IPS DF 4.7 (cell line): Measurements from ENCODE around the gene IGF2BP3.
"Not testable (repeated sequence)": the region's sequence is repeated elsewhere in the genome, so short reads cannot be mapped to it uniquely, and the experiment has no call there.

Source experiments
- DNase-seq: peaks from one replicate; pipeline ENCODE4 v3.0.0-alpha.2; 2013; ENCODE audit warnings: low spot score; ENCODE audit errors: extremely low read depth

Gene IGF2BP3

GRCh38 chr7:23470330-23471105, at the start of gene IGF2BP3:
TSS of gene IGF2BP3 (minus strand) at chr7:23470491. CDS start at chr7:23470110, 381 bp downstream.
- DNase-seq = peak; percentile 86

GRCh38 chr7:23514755-23515154, 44.5 kb upstream of the IGF2BP3 start:
- DNase-seq = no peak

DNA sequence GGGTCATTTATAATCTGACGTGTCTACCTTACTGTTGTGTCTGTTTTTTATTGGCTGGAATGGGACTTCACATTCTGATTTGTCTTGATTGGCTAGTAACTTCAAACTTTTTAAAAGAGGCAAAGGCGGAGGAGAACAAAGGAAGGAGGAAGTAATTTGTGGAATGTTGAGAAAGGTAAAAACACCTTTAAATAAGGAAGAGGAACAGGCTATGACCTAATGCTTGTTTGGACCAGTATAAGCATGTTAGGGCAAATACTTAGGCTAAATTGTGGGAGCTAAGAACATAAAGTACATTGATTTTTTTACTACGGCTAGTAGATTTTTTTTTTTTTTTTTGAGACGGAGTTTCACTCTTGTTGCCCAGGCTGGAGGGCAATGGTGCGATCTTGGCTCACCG, 43.5 kb upstream of the IGF2BP3 start:
- DNase-seq = not testable (repeated sequence)

DNA sequence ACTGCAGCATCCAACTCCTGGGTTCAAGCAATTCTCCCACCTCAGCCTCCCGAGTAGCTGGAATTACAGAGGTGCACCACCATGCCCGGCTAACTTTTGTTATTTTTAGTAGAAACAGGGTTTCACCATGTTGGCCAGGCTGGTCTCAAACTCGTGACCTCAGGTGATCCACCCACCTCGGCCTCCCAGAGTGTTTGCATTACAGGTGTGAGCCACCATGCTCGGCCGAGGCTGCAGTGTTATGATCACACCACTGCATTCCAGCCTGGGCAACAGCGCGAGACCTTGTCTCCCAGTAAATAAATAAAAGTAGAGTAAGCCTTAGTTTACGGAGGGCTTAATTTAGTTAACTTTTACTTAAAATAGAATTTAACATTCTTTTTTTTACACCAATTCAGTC, 23.7 kb upstream of the IGF2BP3 start:
- no peak for DNase-seq

DNA sequence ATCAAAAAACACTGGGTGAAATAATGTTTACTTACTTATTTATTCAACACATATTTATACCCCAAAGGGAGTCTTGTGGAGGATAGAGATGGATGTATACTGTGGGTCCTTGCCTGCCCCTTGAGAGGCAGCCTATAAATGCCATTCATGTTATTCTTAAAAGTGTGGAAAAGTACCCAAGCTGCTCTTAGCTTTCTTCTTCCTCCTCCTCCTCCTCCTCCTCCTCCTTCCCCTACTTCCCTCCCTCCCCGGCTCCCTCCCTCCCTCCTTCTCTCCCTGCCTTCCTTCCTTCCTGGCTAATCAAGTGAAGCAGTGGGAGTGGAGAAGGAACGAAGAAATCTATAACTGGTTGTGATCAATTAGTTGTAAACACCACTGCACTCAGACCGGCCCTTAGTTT, 21.2 kb upstream of the IGF2BP3 start:
- no peak for DNase-seq

- no peak for DNase-seq
Observed at GRCh38 chr7:23490357-23491135, 20.3 kb upstream of the IGF2BP3 start.

DNA sequence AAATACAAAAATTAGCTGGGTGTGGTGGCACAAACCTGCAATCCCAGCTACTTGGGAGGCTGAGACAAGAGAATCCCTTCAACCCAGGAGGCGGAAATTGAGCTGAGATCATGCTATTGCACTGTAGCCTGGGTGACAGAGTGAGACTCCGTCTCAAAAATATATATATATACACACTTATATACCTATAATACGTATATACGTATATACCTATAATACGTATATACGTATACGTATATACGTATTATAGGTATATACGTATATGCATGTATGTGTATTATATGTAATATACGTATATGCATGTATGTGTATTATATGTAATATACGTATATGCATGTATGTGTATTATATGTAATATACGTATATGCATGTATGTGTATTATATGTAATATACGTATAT, 18.4 kb upstream of the IGF2BP3 start:
- DNase-seq = not testable (repeated sequence)

- no peak for DNase-seq
Observed at GRCh38 chr7:23487670-23488069, 17.4 kb upstream of the IGF2BP3 start.

GRCh38 chr7:23486002-23486773, 15.9 kb upstream of the IGF2BP3 start:
- DNase-seq = no peak

GRCh38 chr7:23482686-23483085, 12.4 kb upstream of the IGF2BP3 start:
- no peak for DNase-seq

- DNase-seq = no peak
Observed at GRCh38 chr7:23477962-23478866, 7.9 kb upstream of the IGF2BP3 start.

- no peak for DNase-seq
Observed at GRCh38 chr7:23477157-23477499, 6.8 kb upstream of the IGF2BP3 start.

DNA sequence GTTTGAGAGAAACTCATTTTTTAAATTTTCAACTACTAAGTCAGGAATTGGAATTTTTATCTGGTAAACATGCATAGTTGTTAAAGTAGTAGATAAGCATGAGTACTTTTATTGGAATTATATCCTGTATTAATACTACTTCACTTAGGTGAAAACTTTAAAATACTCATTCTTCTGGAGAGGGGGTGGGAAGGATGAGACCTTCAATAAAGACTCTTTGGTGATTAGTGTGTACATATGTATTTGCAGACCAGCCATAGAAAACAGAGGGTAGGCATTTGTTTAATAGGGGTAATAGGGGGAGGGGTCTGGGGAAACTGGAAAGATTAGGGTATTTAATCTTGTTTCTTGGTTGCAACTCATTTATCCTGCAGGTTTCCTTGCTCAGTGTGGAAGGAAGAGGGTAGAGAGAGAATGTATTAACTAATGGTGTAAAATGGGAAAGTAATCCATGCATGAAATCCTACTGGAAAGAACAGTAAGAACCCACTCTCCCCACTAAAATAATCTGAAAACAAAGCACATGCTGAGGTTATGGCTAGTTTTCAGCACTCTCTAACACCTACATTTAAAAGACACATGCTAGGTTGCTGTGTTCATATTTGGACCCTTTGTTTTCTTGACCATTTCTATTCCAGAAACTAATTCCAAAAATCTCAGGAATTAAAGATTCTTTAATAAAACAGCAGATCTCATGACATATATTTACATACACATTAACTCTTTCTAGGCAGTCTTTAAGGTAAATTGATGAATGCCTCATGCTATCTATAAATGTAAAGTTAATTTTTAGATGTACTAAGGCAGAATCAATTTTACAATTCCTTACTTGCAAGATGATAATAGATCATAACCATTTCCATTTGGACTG, 6.2 kb upstream of the IGF2BP3 start:
- DNase-seq = no peak

DNA sequence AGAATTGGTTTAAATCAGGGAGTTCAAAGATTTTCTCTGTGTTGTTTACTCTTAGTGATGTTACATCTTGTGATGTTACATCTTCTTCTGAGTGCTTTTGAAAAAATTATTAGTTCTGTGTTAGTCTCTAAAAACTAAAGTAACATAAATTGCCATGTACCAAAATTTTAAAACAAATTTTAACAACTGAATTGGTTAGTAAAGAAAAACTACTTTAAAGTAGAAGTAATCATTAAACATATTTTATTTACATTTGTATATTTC, 5.2 kb upstream of the IGF2BP3 start:
- no peak for DNase-seq

DNA sequence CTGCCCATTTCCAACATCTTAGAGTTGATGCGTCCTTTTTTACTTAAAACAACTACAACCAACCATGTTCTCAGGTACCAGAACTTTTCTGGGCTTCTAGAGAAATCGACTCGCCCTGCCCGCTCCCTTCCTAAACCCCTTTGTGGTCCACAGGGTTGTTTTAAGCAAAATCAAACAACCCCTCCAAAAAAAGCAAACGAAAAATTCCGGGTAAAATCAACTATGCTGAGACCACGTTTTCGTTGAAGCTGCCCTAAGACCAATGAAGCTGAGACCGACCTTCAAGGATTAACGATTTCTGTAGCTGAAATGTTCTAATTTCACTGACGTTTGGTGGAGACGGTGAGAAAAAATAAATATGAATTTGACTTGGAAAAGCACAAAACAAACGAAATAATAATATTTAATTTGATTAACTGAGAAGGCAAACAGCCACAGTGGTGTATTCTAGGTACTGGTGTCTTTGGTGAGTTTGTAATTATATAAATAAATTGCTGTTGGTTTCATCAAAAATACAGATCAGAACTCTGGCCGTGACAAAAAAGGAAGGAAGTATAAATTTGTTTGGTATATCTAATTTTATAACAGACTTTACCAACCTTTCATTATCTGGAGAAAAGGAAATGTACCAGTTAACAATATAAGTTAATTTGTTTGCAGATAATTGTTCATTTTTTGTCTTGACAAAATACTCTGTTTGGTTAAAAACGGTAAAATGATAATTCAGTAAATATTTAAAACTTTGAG, 4.7 kb upstream of the IGF2BP3 start:
- no peak for DNase-seq

GRCh38 chr7:23474094-23474828, 4.0 kb upstream of the IGF2BP3 start:
- DNase-seq = peak; percentile 91

GRCh38 chr7:23473844-23474093, 3.5 kb upstream of the IGF2BP3 start:
- DNase-seq = no peak

DNA sequence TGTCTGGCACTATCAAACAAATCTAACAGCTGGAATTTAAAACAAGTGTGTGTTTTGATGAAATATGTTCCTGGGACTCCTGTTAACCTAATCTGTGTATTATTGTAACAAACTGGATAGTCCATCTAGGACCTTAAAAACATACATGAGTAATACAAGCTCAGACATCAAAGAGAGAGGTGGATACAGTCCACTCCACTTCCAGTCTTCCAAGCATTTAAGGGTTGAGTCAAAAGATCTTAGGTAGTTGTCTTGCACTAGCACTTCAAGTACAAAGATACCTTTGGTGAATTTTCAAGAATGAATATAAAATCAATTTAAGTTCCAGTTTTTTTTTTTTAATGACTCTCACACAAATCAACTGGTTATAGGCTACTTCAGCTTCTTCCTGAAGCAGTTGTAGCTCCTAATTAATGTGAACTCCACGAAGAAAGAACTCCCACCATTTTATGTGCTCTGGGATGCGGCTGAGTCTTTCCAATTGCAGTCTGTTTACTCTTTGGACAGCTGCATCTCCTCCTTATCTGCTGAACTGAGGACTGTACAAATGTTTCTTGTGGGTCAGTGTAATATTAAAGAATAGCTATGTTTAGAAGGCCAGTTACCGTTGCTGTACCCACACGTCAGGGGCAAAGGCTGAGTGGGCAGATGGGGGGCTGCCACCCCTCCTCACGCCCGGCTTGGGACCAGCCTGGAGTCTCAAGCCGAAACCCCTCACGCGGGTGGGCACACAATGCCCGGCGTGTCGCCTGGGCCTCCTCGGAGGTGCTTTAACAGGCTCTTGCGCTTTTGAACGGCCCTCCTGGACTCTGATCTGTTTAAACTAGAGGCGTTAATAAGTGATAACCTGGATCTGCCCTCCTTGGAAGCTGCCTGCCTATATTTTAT, 2.9 kb upstream of the IGF2BP3 start:
- DNase-seq = no peak
